HG03571 (cell line): ENCODE data around the gene SEC23IP.

Experiments used
- ATAC-seq: cut with Tn5 transposase; IDR thresholded peaks from one replicate; pipeline ENCODE4 v1.9.1; 2021; ENCODE audit not compliant: unreplicated experiment

The SEC23IP gene

GRCh38 chr10:119933179-119933578 is 40.6 kb downstream of the SEC23IP start:
- ATAC-seq, result no peak

- ATAC-seq, result no peak
Observed at GRCh38 chr10:119940487-119940886, 48.0 kb downstream of the SEC23IP start.

- ATAC-seq, result no peak
Observed at GRCh38 chr10:119942973-119943372, 50.4 kb downstream of the SEC23IP start.

- ATAC-seq, result no peak
Observed at GRCh38 chr10:119945805-119946204, 53.3 kb downstream of the SEC23IP start.

DNA sequence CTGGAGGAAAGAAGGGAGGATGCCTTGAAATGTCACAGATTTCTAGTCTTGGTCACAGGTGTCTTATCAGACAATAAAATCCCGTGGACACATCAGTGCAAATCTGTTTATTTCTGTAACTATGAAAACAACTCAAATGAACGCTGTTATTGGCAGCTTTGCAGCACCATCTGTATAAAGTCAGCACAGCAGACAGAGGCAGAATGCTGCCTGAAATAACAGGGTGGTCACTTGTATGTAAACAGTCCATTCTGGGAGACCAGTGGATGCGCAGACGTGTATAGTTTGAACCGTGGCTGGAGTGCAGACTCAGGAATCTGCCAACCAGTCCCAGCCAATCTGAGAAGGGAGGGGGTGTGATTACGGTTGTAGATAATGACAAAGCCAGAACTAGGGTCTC is 54.8 kb downstream of the SEC23IP start:
- ATAC-seq, result no peak

DNA sequence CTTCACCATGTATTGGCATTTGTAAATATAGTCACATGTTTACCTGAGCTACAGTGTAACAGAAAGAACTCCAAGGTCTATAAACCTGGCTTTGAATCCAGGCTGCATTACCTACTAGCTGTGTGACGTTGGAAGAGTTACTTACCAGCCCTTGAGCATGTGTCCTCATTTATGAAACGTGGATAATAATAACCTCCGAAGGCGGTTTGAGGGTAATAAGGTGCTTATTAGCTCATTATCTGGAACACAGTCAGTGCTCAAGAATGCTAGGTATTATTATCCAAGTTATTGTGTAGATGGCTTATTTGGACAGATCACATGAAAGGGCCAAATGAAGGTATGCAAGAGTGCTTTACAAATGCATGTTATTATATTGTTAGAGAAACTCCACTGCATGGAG is 64.9 kb downstream of the SEC23IP start:
- no peak for ATAC-seq

- no peak for ATAC-seq
Observed at GRCh38 chr10:119962837-119963236, 70.3 kb downstream of the SEC23IP start.

GRCh38 chr10:119967066-119967465 is 74.5 kb downstream of the SEC23IP start:
- ATAC-seq, result no peak

- ATAC-seq, result no peak
Observed at GRCh38 chr10:119969609-119970008, 77.1 kb downstream of the SEC23IP start.

DNA sequence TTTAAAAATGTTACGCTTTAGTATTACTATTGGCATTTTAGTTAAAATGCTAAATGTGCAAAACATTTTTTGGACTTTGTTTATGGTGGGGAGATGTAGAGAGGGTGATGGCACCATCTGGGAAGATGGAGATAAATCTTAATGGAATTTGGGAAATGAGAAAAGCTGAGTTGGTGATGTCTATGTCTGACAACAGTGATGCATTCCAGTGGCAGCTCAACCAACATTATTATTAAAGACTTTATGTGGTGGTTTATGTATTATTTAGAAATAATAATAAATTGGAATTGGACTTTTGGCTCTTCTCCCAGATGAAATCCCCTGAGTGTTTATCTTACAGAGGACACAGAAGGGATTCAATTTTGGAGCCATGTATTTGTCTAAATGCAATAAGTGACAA is 77.6 kb downstream of the SEC23IP start:
- no peak for ATAC-seq

DNA sequence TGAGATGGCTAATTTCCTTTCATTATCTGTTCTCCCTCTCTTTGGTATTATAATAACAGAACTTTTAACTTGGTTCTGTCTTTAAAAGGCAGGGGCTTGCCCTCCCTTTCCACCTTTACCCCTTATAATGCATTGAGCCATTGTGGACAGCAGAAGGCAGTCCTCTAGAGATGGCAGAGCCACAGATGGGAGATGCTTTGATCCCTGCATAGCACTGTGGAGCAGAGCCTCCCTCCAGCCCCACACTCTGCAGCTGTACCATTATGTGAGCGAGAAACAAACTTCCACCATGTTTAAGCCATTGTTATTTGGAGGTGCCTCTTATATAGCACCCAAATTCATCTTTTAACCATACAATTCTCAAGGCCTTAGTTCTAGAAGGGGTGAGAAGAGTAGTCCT is 78.4 kb downstream of the SEC23IP start:
- ATAC-seq, result no peak

DNA sequence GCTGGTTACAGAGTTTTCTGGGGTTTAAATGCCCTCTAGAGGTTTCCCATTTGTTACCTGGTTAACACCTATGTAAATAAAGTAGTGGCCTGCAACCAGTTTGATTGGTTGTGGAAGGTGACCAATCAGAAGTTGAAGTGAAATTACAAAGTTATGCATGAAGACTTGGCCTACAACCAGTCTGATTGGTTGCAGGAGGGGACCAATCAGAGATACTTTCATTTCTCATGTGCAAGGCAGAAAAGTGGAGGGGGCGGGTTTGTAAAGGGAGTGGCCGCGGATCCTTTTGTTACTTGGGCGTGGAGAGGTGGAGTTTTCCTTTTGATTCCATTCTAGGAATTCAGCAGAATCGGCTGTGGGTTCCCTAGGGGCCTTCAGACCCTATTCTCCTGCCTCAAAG is 80.8 kb downstream of the SEC23IP start:
- ATAC-seq, result no peak

DNA sequence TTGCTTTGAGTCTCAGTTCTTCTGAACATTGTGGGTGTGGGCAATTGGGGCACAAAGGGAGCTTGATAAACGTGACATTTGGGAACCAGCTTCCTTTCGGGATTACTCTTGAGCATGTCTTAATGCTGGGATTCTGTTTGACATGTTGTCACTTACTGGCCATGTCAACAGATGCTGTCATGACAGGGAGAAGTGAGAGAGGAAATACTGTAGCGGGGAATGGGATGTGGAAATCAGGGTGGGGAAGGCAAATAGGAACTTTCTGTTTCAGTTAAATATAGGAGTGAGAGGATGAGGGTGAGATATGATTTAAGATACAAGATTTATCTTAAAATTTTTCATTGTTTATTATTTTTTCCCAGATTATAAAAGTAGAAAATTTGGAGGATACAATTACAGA is 83.9 kb downstream of the SEC23IP start:
- ATAC-seq, result no peak

DNA sequence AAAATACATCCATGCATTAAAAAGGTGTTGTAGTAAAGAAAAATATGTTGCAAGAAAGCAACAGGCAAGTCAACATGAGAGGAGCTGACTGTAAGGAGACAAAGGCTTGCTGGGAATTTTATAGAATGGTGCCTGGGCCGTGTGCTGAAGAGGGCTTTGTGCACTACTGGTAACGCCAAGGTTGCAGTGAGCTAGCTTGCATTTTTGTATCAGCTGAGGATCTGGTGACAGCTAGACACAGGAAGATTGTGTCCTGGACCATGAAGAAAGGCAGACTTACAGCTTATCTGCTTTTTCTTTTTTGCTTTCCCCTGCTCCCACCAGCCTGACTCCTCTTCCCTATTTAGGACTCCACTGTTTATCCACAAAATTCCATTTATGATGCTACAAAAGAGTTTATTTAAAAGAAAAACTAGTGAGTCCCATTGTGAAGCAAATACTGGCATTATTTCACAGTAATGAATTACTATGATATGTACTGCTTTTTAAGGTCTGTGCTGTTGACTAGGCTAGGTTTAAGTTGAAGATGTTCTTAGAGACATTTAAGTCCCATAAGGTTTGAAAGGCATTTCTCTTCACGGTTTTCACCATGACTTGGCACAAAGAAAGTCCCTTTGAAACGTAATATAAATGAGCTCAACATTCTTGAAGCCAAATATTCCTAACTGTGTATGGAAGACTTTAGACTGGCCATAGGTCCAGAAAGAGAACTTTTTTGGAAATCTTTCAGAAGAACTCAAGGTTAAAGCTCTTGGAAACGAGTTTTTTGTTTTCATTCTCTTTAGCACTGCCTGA is 88.6 kb downstream of the SEC23IP start:
- no peak for ATAC-seq

DNA sequence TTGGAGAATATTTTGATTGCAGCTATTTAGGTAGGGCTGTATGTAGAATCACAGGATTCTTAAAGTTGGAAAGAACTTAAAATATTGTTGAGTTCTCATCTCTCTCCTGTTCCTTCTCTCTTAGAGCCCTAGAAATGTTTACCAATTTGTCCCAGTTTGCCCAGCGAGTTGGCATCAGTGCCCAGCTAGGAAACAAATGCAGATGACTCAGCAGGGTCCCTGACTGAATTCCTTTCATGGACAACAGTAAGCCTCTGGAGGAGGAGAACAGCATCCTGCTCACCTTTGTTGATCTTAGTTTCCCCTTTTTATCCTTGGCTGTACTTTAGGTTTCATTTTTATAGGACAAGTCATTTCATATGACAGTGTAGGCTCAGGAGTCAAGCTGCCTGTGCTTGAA is 89.3 kb downstream of the SEC23IP start:
- no peak for ATAC-seq

DNA sequence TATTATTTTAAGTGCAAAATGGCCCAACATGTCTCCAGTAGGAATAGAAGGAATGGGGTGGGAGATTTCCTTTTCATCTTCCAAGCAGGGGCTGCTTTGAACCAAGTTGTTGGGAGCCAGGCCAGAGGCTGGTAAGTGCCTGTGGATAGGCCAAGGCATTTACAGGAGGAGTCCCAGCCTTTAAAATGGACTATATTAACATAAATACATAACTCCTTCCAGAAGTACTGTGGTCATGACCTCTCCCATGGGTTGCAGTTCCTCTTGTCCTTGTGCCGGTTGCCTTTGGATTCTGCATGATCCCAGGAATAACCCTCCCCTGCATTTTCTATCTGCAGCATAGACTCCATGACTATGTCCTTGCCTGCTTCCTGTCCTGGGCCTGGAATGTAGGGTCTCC is 95.8 kb downstream of the SEC23IP start:
- no peak for ATAC-seq

- ATAC-seq, result no peak
Observed at GRCh38 chr10:119989966-119990365, 97.4 kb downstream of the SEC23IP start.

- ATAC-seq, result no peak
Observed at GRCh38 chr10:119991066-119991465, 98.5 kb downstream of the SEC23IP start.

DNA sequence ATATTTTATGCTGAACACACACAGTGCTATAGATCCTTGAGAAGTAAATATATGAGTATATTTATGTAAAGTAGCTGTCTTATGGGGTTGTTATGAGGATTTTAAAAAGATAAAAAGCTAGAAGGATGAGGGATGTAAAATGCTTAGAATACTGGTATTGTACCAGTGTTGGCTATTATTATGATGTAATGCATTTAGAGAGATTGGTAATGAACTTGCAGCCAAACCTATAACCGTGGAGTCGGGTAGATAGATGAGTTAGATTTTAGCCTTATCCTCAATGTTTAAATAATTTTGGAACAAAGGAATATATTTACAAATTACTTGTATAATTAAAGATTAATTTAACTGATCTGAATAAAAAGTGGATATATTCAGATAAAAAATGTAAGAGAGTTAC is 99.3 kb downstream of the SEC23IP start:
- ATAC-seq, result no peak
